Measurements from ENCODE around the gene PDZRN4.
"Not testable (repeated sequence)": the region's sequence is repeated elsewhere in the genome, so short reads cannot be mapped to it uniquely, and the experiment has no call there.

Gene PDZRN4

DNA sequence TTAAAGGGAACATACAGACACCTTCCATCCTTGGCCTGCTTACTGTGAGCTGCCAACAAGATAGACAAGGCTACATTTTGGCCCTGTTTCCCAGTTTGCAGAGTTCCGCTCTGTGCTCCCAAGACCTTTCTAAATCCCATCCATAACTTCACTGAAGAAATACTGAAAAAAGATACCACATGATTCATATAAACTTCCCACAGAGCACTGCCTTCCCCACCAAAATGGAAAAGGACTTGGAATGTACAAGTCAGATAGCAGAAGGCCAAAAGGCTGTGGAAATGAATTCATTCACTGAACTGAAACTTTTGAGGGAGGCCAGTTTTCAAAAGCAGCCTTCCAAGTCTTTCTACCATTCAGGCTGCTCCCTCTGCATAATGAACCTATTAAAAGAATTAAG is 29.6 kb downstream of the PDZRN4 start:
- DNase-seq: no peak

GRCh38 chr12:41220931-41221330 is 32.8 kb downstream of the PDZRN4 start:
- DNase-seq: no peak

DNA sequence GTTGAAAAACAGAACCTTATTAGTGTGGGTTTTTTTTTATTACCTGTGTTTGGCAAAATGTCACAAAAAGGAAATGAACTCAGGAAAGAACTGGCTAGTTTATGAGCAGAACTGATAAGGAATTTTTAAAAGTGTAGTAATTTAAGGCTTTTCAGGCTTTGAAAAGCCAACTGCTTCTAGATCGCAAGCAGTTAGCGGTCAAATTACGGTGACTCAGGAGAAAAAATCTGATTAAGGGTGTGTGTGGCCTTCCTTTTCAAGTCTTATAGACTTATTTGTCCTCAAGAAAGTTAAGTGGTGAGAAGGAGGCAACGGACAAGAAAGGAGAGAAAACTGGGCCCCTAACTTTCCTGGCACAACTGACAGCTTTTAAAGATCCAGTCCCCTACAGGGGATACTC is 33.4 kb downstream of the PDZRN4 start:
- no peak for DNase-seq

GRCh38 chr12:41223600-41223999 is 35.5 kb downstream of the PDZRN4 start:
- DNase-seq: no peak

- DNase-seq: no peak
Observed at GRCh38 chr12:41224066-41224465, 35.9 kb downstream of the PDZRN4 start.

GRCh38 chr12:41225179-41225578 is 37.1 kb downstream of the PDZRN4 start:
- no peak for DNase-seq

DNA sequence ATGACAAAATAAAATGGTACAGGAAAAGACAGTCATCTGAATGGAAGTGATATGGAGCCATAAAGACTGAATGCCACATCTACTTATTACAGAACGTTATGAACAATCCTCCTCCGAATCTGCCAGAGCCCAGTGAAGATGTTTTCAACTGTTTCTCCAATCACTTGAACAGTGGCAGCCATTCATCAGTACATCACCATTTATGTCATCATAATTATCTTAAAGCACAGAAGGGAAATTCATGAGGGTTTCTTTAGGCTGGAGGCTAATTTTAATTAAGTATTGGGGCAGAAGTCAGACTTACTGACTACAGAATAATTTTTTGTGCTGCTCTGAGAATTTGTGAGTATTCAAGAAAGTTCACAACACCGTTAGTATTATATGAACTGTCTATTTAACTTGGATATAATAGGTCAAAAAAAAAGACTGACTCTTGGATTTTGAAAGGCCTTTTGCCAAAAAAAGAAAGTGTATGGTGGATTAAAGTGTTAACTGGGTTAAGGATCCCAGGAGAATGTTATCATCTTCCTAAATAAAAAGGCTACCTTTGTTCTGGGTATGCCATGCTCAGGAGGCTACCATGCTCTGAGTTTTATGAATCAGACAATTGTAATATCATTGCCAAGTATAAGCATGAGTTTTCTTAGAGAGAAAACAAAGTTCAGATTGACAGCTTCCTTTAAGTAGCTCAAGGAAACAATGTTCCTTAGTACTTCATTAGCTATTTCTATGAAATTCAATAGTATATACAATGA is 40.1 kb downstream of the PDZRN4 start:
- no peak for DNase-seq

DNA sequence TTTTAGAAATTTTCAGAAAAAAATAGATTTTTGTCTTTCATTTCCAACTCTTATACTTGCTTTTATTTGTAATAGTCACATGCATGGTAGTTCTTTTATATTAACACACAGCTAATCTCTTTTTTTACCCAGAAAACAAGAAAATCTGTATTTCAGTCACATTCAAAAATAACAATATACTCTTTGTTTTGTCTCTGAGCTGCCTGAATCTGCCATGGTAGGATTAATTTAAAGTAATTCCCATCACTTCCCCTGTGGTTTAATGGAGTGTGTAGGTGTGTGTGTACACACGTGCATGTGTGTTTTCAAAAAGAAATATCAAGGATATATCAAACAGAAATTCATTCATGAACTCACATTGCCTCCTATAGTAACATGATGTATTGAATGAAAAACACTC is 42.6 kb downstream of the PDZRN4 start:
- no peak for DNase-seq

GRCh38 chr12:41234692-41235091 is 46.6 kb downstream of the PDZRN4 start:
- no peak for DNase-seq

- no peak for DNase-seq
Observed at GRCh38 chr12:41242603-41243002, 54.5 kb downstream of the PDZRN4 start.

DNA sequence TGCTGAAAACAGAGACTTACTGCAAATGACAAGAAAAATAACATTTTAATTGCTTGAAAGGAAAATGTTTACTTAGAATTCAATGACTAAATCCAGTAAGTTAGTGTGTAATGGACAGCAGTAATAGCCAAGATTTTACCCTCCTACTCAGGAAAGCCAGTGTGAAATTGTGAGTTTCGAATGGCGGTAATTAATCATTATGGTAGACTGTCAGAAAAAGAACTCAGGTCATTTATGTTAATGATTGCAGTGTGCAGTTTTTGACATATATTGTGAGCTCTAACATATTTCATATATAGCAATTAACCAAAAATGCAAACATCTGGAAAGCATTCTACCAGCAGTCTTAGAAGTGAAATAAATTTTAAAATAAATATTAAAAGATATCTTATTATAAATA is 60.3 kb downstream of the PDZRN4 start:
- no peak for DNase-seq

GRCh38 chr12:41250748-41251147 is 62.6 kb downstream of the PDZRN4 start:
- no peak for DNase-seq

GRCh38 chr12:41254004-41254914 is 66.1 kb downstream of the PDZRN4 start:
- no peak for DNase-seq

DNA sequence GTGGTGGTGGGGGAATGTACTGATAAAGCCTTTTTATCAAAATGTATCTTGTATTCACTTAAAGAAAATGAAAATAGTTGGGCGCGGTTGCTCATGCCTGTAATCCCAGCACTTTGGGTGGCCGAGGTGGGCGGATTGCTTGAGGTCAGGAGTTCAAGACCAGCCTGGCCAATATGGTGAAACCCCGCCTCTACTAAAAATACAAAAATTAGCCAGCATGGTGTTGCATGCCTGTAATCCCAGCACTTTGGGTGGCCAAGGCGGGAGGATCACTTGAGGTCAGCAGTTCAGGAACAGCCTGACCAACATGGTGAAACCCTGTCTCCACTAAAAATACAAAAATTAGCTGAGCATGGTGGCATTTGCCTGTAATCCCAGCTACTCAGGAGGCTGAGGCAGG is 75.1 kb downstream of the PDZRN4 start:
- not testable (repeated sequence) for DNase-seq

DNA sequence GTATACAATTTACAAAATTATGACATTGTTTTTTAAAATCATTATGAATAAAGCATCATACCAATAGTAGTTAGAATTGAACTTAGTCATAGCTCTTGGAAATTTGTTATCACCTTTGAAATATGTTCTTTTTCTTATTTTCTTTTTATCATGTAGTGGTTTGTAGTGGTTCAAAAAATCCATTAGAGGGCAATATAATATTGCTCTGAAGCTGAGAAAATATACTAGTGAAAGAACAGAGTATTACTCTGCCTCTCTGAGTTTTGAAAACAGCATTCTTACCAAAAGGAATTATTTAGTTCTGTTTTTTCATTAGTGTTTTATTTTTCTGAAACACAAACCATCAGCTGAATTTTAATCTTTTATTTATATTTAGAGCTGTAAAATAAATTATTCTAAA is 76.2 kb downstream of the PDZRN4 start:
- DNase-seq: peak; percentile 10

- DNase-seq: no peak
Observed at GRCh38 chr12:41269056-41269455, 80.9 kb downstream of the PDZRN4 start.

DNA sequence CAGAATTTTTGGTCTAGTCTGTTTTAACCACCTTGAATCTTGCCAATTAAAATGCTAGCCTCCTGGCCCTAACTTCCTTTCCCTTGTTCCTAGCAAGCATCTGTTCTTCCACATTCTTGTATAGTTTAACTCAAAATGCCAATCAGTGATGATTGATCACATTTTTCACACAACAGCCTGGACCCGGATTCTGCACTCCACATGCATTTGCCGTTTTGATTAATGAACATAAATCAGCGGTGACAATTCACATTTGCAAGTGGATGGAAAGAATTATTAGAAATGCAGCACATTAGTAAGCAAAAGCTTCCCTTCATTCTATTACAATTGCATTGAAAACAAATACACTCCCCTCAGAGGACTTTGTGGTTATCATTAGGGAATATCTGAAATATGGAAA is 83.4 kb downstream of the PDZRN4 start:
- no peak for DNase-seq

- DNase-seq: no peak
Observed at GRCh38 chr12:41274643-41275042, 86.5 kb downstream of the PDZRN4 start.

- DNase-seq: no peak
Observed at GRCh38 chr12:41277100-41277945, 89.2 kb downstream of the PDZRN4 start.

- DNase-seq: no peak
Observed at GRCh38 chr12:41277946-41278267, 89.8 kb downstream of the PDZRN4 start.

DNA sequence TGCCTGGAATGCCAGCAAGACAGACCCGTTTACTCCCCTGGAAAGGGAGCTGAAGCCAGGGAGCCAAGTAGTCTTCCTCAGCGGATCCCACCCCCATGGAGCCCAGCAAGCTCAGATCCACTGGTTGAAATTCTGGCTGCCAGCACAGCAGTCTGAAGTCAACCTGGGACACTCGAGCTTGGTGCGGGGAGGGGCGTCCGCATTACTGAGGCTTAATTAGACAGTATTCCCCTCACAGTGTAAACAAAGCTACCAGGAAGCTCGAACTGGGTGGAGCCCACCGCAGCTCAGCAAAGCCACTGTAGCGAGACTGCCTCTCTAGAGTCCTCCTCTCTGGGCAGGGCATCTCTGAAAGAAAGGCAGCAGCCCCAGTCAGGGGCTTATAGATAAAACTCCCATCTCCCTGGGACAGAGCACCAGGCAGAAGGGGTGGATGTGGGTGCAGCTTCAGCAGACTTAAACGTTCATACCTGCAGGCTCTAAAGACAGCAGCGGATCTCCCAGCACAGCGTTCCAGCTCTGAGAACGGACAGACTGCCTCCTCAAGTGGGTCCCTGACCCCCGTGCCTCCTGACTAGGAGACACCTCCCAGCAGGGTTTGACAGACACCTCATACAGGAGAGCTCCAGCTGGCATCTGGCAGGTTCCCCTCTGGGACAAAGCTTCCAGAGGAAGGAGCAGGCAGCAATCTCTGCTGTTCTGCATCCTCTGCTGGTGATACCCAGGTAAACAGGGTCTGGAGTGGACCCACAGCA is 92.4 kb downstream of the PDZRN4 start:
- DNase-seq: not testable (repeated sequence)

DNA sequence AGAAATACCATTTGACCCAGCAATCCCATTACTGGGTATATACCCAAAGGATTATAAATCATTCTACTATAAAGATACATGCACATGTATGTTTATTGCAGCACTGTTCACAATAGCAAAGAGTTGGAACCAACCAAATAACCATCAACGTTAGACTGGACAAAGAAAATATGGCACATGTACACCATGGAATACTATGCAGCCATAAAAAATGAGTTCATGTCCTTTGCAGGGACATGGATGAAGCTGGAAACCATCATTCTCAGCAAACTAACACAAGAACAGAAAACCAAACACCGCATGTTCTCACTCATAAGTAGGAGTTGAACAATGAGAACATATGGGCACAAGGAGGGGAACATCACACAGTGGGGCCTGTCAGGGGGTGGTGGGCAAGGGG is 97.3 kb downstream of the PDZRN4 start:
- DNase-seq: not testable (repeated sequence)

- no peak for DNase-seq
Observed at GRCh38 chr12:41286426-41286825, 98.3 kb downstream of the PDZRN4 start.

All from NCI-H526 treated with DMSO at 0.1 percent for 48 hours (cell line).